ENCODE measurements around the gene PUM2.

GRCh38 chr2:20343128-20343527 lies 7.5 kb downstream of the PUM2 start:
- TF ChIP-seq EZH2 (IDR thresholded peaks at IDR 0.05; ENCODE audit: insufficient read depth, poor library complexity, severe bottlenecking) (no peak), EZH2phosphoT487 (IDR thresholded peaks at IDR 0.05; ENCODE audit: insufficient read depth, low read depth) (no peak)

Data from GM23248 (cell line).